GM18526 (cell line): ENCODE data around the gene PARP8.

Source experiments
- POLR2A ChIP-seq: IDR thresholded peaks from 3 replicates; pipeline ENCODE4 v1.6.1; 2011; ENCODE audit not compliant: insufficient read length; ENCODE audit errors: extremely low read depth

Gene PARP8

GRCh38 chr5:50792843-50793242, 126.4 kb downstream of the PARP8 start:
- no peak for TF ChIP-seq POLR2A

DNA sequence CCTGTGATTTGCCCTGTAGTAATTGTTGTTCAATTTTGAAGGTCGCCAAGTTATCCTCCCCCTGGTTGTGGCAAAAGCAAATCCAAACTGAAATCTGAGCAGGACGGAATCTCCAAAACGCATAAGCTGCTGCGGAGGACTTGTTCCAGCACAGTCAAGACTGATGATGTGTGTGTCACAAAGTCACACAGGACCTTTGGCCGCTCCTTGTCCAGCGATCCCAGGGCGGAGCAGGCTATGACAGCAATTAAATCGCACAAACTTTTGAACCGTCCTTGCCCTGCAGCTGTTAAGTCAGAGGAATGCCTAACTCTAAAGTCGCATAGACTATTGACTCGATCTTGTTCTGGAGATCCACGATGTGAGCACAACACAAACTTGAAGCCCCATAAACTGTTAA, 128.4 kb downstream of the PARP8 start:
- TF ChIP-seq POLR2A, result no peak

- no peak for TF ChIP-seq POLR2A
Measured at GRCh38 chr5:50798002-50798401, 131.6 kb downstream of the PARP8 start.

DNA sequence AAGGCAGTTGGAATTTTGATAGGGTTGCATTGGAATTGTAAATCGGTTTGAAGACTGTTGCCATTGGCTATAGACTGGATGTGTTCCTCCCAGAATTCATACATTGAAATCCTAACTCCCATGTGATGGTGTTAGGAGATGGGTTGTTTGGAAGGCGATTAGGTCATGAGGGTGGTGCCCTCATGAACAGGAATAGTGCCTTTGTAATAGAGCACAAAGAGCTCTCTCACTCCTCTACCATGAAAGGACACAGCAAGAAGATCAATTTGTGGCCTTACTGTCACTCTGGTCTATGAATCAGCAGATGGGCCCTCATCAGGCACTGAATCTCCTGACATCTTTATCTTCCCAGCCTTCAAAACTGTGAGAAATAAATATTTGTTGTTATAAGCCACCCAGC, 133.2 kb downstream of the PARP8 start:
- TF ChIP-seq POLR2A, result no peak

- TF ChIP-seq POLR2A, result no peak
Measured at GRCh38 chr5:50800410-50800809, 134.0 kb downstream of the PARP8 start.

DNA sequence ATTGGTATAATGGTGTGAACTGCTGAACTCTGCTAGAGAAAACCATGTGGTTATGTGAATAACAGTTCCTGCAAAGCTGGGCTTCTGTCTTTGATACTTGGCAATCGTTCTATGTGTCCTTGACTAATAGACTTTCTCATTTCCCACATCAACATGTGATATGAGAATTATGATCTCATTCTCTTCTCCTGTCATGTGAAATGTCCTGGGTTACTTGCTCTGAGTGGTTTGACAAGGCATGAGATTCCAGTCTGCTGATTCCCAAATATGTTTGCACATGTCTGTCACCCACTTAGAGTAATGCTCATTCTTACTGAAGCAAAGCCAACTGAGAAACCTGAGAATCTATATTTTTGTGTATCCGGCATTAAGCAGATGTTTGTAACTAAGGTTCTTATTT, 141.2 kb downstream of the PARP8 start:
- TF ChIP-seq POLR2A, result no peak

GRCh38 chr5:50808406-50808805, 142.0 kb downstream of the PARP8 start:
- TF ChIP-seq POLR2A, result no peak

DNA sequence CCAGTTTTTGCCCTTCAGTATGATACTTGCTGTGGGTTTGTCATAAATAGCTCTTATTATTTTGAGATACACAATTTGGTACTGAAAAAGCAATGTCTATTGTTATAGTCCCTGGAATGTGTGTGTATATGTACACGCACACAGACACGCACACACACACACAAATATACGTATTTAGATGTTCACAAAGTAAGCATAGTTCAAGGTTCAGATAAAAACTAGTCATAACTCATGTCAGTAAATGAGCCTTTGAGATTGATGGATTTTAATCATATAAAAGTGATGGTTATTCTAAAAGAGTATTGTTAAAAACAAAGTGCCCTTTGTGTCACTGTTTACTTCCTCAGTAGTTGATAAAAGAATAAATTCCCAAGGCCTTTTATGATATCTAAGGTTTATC, 147.3 kb downstream of the PARP8 start:
- no peak for TF ChIP-seq POLR2A

DNA sequence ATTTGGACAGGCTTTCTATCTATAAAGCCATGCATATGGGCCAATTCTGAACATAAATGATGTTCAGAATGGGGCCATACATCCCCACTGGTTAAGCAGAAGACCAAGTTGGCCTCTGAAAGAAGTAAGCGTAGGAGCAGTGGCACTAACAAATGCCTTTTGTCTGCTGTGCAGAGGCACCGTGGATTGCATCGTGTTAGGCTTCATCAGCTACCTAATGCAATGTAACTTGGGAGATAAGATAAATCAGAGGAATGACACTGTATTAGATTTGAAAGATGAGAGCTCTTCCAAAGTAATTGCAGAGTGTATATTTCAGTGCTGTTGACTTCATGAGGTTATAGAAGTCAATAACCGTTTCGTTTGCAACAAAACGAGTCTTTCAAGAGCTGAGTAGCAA, 148.1 kb downstream of the PARP8 start:
- no peak for TF ChIP-seq POLR2A

GRCh38 chr5:50822046-50822445, 155.6 kb downstream of the PARP8 start:
- TF ChIP-seq POLR2A, result no peak

GRCh38 chr5:50822761-50823160, 156.3 kb downstream of the PARP8 start:
- TF ChIP-seq POLR2A, result no peak

DNA sequence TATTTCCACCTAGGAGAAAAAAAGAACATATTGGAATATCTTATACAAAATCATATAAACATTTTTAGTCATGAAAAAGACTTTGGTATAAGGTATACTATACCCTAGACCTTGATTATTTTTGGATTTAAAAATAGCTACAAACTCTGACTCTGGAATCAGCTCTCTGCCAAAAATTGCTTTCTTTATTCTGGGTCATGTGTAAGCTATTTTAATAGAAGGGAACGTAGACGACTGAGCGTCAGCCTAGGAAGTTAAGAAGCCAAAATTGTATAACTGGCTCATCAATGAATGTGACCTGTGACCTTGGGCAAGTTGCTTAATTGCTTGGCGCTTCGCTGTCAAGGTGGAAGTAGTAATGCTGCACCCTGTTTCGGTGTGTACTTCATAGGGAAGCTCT, 157.1 kb downstream of the PARP8 start:
- TF ChIP-seq POLR2A, result no peak

DNA sequence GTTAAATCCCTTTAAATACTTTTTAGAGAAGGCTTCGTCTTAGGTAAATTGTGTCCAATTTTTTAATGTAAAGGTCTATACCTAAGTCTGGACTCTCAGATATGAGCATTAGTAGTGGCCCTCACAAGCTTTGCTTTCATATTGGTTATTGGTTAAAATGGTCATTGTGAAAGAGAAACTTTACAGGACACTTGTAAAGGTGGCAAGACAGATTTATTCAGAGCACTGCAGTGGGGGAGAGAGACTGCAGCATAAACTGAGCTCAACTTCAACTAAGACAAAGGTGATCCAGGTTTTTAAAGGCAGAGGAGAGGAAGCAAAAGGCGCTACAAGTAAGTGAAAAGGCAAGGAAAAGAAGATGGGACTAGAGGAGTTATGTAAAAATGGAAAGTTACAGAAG, 157.7 kb downstream of the PARP8 start:
- no peak for TF ChIP-seq POLR2A

- TF ChIP-seq POLR2A, result no peak
Measured at GRCh38 chr5:50827516-50828247, 161.2 kb downstream of the PARP8 start.

DNA sequence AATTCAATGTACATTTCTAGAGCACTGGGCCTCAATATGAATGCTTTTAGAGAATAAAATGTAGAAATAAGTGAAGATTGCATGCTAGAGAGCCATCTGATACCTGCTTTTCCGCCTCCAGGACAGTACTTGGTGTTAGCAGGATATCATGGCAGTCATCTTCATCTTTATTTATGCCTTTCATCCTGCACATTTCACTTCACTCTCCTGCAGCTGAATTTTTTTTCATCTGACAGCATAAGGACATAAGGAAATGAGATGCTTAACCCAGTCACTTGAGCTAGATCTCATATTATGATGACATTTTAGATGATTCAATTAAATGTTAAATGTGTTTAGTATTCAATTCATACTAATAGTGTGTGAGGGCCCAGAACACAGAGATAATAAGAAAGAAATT, 162.6 kb downstream of the PARP8 start:
- no peak for TF ChIP-seq POLR2A

- no peak for TF ChIP-seq POLR2A
Measured at GRCh38 chr5:50832657-50833284, 166.3 kb downstream of the PARP8 start.

DNA sequence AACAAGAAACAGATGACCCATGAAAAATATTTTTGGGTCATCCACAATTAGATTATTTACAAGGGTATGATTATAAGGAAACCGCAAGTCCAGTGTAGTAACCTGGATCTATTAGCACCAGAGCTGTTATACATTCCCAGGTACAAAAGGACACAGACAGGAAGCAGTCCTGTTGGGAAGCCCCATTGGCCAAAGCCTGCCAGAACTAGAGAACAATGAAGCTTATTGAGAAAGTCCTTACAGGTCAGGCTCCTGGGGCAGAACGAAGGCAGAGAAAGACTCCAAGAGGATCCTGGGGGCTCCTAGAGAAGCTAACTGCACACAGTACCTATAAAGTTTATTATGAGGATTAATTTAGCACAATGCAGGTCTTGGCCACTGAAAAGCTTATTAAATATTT, 169.9 kb downstream of the PARP8 start:
- no peak for TF ChIP-seq POLR2A
